GM10266 (cell line): ENCODE data around the gene SYCP1.

Experiments used
- DNase-seq: peaks from one replicate; pipeline ENCODE4 v3.0.0; 2012; ENCODE audit errors: extremely low spot score
- CTCF ChIP-seq: IDR thresholded peaks from 2 replicates; pipeline ENCODE4 v1.5.1; 2012; ENCODE audit warnings: mild to moderate bottlenecking, low read depth; ENCODE audit not compliant: control insufficient read depth, insufficient read depth; ENCODE audit errors: missing control alignments

Gene SYCP1

GRCh38 chr1:114979278-114979891 lies 124.7 kb downstream of the SYCP1 start:
- peak; percentile 21 for DNase-seq
- TF ChIP-seq CTCF, result peak; percentile 65

GRCh38 chr1:114982251-114982650 lies 127.6 kb downstream of the SYCP1 start:
- TF ChIP-seq CTCF, result no peak
- DNase-seq, result no peak

- DNase-seq, result no peak
- no peak for TF ChIP-seq CTCF
These were observed 131.6 kb downstream of the SYCP1 start for GRCh38 chr1:114986286-114986685.

GRCh38 chr1:114988095-114988494 lies 133.4 kb downstream of the SYCP1 start:
- no peak for DNase-seq
- no peak for TF ChIP-seq CTCF

GRCh38 chr1:114997510-114998289 lies 143.0 kb downstream of the SYCP1 start:
- DNase-seq, result no peak
- TF ChIP-seq CTCF, result no peak

- DNase-seq, result no peak
- no peak for TF ChIP-seq CTCF
These were observed 151.5 kb downstream of the SYCP1 start for GRCh38 chr1:115006191-115006590.

GRCh38 chr1:115012006-115012405 lies 157.3 kb downstream of the SYCP1 start:
- TF ChIP-seq CTCF, result no peak
- DNase-seq, result no peak
